Bronchial epithelial cell (primary cell): Measurements from ENCODE around the gene RNF186. TPM values are rescaled to one million over a fixed set of nuclear protein-coding genes. Genes with fewer than 3 reads are reported as not detected.

Experiments
- DNase-seq: peaks from one replicate; pipeline ENCODE4 v3.0.0-alpha.2; 2010; ENCODE audit warnings: low read depth
- FAIRE-seq: peaks from 2 replicates; lab custom pipeline; 2011; peaks lifted over from hg19 to GRCh38; lab: Jason Lieb, UNC
- H3K27me3 ChIP-seq: 2 replicates; pipeline ENCODE4 v1.5.1; 2011; ENCODE audit warnings: low read length; ENCODE audit not compliant: control insufficient read depth, insufficient read depth
- H3K36me3 ChIP-seq: 2 replicates; pipeline ENCODE4 v1.5.1; 2011; ENCODE audit warnings: low read length; ENCODE audit not compliant: control insufficient read depth, insufficient read depth
- H3K4me3 ChIP-seq: 2 replicates; pipeline ENCODE4 v1.5.1; 2011; ENCODE audit warnings: mild to moderate bottlenecking, low read depth, low read length, control low read depth
- total RNA-seq: library from RNA; depleted of rRNA; stranded (reverse); fragments of >200 nt; gene quantifications from 2 replicates; pipeline ENCODE4 v1.2.1, GENCODE V29; 2014
- TF ChIP-seq, protein P1 (sequence below): IDR thresholded peaks from 2 replicates; pipeline ENCODE4 v1.5.1; 2011; ENCODE audit warnings: mild to moderate bottlenecking, moderate library complexity, low read length, control low read depth, inconsistent platforms; ENCODE audit not compliant: insufficient read depth, severe bottlenecking

The RNF186 gene
- total RNA-seq, 1 donor from 2014 or later: not detected

DNA sequence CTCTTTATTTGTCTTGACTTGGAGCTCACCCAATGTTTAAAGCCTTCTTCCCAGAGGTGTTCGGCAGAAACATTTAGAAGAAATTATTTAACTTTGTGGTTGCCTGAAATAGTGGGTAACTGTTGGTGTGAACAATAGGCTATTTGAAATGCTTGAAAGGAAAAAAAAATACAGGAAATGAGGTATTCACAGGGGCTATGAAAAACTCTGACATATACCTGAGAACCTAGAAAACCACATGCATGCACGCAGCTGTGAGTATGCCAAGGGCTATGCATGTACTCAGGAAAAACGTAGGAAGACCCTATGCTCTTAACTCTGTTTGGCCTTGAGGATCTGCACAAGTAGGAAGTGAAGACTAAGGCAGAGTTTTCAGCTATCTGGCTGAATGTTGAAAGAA lies 16.4 kb upstream of the RNF186 start:
- Histone ChIP-seq H3K27me3 (no peaks in the 10 kb centered on the region), H3K36me3 (no peaks in the 10 kb centered on the region), H3K4me3 (no peak overlapping the region)
- FAIRE-seq (peak; percentile 18), DNase-seq (no peak)
- TF ChIP-seq, protein P1, sequence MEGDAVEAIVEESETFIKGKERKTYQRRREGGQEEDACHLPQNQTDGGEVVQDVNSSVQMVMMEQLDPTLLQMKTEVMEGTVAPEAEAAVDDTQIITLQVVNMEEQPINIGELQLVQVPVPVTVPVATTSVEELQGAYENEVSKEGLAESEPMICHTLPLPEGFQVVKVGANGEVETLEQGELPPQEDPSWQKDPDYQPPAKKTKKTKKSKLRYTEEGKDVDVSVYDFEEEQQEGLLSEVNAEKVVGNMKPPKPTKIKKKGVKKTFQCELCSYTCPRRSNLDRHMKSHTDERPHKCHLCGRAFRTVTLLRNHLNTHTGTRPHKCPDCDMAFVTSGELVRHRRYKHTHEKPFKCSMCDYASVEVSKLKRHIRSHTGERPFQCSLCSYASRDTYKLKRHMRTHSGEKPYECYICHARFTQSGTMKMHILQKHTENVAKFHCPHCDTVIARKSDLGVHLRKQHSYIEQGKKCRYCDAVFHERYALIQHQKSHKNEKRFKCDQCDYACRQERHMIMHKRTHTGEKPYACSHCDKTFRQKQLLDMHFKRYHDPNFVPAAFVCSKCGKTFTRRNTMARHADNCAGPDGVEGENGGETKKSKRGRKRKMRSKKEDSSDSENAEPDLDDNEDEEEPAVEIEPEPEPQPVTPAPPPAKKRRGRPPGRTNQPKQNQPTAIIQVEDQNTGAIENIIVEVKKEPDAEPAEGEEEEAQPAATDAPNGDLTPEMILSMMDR: no peak

DNA sequence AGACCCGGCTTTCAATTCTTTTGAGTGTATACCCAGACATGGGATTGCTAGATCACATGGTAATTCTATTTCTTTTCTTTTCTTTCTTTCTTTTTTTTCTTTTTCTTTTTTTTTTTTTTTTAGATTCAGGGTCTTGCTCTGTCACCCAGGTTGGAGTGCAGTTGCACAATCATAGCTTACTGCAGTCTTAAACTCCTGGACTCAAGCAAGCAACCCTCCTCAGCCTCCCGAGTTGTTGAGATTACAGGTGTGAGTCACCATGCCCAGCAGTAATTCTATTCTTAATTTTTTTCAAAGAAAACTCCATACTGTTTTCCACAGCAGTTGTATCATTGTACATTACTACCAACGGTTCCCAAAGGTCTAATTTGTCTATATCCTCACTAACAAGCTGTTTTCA lies 13.5 kb upstream of the RNF186 start:
- DNase-seq (peak; percentile 42), FAIRE-seq (no peak)
- Histone ChIP-seq H3K36me3 (no peaks in the 10 kb centered on the region), H3K27me3 (peaks cover 3% of the 10 kb centered on the region), H3K4me3 (no peak overlapping the region)
- TF ChIP-seq, protein P1: no peak

DNA sequence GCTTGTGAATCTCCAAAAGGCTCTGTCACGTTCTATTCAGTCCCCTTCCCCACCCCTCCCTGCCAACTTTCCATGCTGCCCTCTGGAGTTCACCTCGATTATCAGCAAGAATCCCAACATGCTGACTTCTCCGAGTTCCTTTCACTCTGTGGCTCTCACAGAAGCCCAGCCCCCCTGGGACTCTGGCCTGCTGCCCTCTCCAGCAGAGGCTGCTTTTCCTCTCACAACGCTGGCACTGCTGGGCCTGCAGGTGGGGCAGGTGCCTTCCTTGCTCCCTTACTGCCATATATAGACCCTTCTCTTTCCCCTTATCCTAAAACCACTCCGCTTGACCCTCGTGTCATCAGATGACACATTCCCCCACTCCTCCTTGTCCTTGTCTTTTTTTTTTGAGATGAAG lies 10.2 kb upstream of the RNF186 start:
- Histone ChIP-seq H3K27me3 (peaks cover 3% of the 10 kb centered on the region), H3K4me3 (no peak overlapping the region), H3K36me3 (no peaks in the 10 kb centered on the region)
- TF ChIP-seq, protein P1: no peak
- peak; percentile 28 for FAIRE-seq
- DNase-seq: no peak

DNA sequence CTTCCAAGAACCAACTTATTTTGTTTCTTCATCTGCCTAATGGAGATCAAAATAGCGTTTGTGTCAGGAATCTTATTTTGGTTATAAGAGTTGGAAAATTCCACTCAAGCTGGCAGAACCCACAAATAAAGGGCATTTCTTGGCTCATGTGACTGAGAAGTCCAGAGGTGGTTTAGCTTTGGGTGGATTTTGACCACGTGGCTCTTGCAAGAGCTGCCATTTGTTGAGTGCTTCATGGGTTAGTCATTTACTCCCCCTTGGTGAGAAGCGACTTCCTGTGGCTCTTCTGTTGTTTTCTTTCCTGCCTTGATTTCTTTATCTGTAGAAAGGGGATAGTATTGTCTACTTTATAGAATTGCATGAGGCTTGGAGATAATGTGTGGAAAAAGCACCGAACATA lies 9.5 kb upstream of the RNF186 start:
- DNase-seq (no peak), FAIRE-seq (no peak)
- peaks cover 3% of the 10 kb centered on the region for H3K27me3 ChIP-seq
- H3K36me3 ChIP-seq: no peaks in the 10 kb centered on the region
- TF ChIP-seq, protein P1: no peak
- H3K4me3 ChIP-seq: no peak overlapping the region

DNA sequence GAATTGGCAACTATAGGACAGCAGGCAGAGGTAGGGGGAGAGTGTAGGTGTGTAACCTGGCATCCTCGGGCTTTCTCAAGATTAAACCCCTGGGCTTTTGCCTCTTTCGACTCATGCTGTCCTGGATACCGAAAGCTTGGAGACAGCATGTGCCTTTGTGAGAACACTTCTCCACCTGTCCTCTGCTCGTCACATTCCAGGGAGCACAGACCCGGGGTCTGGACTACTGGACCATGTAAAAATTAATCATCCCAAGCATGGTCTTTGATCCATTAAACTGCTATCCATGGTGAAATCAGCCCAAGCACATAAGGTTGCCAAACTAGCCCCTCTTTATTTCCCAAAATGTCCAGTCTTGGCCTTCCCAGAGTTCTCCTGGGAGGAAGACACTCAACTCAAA lies 9.0 kb upstream of the RNF186 start:
- TF ChIP-seq, protein P1: no peak
- Histone ChIP-seq H3K27me3 (peaks cover 3% of the 10 kb centered on the region), H3K4me3 (no peak overlapping the region), H3K36me3 (no peaks in the 10 kb centered on the region)
- FAIRE-seq: no peak
- no peak for DNase-seq

DNA sequence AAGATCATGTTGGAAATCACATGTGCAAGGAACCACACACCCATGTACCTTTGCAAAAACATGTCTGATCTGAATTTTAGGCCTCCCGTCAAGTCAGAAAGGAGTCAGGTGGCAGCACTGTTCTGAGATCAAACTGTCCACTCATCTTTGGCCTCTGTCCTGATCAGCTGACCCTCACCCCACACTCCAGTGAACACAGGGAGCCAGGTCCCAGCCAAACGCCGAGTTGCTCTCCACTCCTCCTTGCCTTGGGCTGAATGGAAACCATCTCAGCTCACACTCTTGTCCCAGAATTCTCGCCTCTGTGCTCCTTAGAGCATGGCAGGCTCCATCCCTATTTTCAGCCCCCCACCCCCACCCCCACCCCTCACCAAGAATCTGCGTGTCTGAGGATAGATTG lies 4.6 kb upstream of the RNF186 start:
- DNase-seq (no peak), FAIRE-seq (peak; percentile 81)
- peaks cover 11% of the 10 kb centered on the region for H3K27me3 ChIP-seq
- H3K4me3 ChIP-seq: no peak overlapping the region
- TF ChIP-seq, protein P1: no peak
- no peaks in the 10 kb centered on the region for H3K36me3 ChIP-seq
